Effector memory CD8-positive, alpha-beta T cell (primary cell): ENCODE data around the gene DAG1.

Source experiments
- ATAC-seq: fragments of 150-1000 bp; cut with Tn5 transposase; replicated peaks from 2 replicates; pipeline ENCODE4 v1.10.0; 2021; ENCODE audit warnings: mild to moderate bottlenecking, moderate library complexity
- DNase-seq, 3 experiments: peaks; one replicate each; pipeline ENCODE4 v3.0.0; 2021
- H3K27ac Mint-ChIP-seq, 2 donors: one replicate each; pipeline ENCODE4 v1.8.0; 2022; ENCODE audit warnings: mild to moderate bottlenecking in 2 of 2, mixed read lengths in 2 of 2, moderate library complexity in 2 of 2
- H3K27me3 Mint-ChIP-seq, 2 donors: one replicate each; pipeline ENCODE4 v1.8.0; 2022; ENCODE audit warnings: mixed read lengths in 2 of 2
- H3K36me3 Mint-ChIP-seq: one replicate; pipeline ENCODE4 v1.8.0; 2022; ENCODE audit warnings: mild to moderate bottlenecking, moderate library complexity, mixed read lengths; ENCODE audit not compliant: insufficient read depth
- H3K4me1 Mint-ChIP-seq, 2 donors: one replicate each; pipeline ENCODE4 v1.8.0; 2022; ENCODE audit warnings: low read depth in 2 of 2, mixed read lengths in 2 of 2
- H3K4me3 Mint-ChIP-seq, 2 donors: one replicate each; pipeline ENCODE4 v1.8.0; 2022; ENCODE audit warnings: mild to moderate bottlenecking in 2 of 2, mixed read lengths in 2 of 2, moderate library complexity in 2 of 2
- H3K9me3 Mint-ChIP-seq, 2 donors: one replicate each; pipeline ENCODE4 v1.8.0; 2022; ENCODE audit warnings: mixed read lengths in 2 of 2

Gene DAG1

DNA sequence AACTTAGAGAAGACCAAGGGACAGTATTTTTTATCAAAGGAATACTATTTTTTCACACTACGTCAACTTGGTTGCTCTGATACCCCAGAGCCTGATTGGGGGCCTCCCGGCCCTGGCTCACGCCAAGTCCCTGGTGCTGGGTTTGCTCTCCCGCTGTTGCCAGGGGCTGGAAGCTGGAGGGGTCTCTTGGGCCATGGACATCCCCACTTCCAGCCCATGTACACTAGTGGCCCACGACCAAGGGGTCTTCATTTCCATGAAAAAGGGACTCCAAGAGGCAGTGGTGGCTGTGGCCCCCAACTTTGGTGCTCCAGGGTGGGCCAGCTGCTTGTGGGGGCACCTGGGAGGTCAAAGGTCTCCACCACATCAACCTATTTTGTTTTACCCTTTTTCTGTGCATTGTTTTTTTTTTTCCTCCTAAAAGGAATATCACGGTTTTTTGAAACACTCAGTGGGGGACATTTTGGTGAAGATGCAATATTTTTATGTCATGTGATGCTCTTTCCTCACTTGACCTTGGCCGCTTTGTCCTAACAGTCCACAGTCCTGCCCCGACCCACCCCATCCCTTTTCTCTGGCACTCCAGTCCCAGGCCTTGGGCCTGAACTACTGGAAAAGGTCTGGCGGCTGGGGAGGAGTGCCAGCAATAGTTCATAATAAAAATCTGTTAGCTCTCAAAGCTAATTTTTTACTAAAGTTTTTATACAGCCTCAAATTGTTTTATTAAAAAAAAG, 63.9 kb downstream of the DAG1 start:
- peaks cover 0 to 1% of the 10 kb centered on the region in 2 donors for H3K4me1 Mint-ChIP-seq
- H3K27ac Mint-ChIP-seq = no peak overlapping the region
- H3K27me3 Mint-ChIP-seq = no peaks in the 10 kb centered on the region
- no peak overlapping the region for H3K4me3 Mint-ChIP-seq
- H3K9me3 Mint-ChIP-seq = no peaks in the 10 kb centered on the region
- ATAC-seq (no peak), DNase-seq (no peak)
- peaks cover 33% of the 10 kb centered on the region for H3K36me3 Mint-ChIP-seq

DNA sequence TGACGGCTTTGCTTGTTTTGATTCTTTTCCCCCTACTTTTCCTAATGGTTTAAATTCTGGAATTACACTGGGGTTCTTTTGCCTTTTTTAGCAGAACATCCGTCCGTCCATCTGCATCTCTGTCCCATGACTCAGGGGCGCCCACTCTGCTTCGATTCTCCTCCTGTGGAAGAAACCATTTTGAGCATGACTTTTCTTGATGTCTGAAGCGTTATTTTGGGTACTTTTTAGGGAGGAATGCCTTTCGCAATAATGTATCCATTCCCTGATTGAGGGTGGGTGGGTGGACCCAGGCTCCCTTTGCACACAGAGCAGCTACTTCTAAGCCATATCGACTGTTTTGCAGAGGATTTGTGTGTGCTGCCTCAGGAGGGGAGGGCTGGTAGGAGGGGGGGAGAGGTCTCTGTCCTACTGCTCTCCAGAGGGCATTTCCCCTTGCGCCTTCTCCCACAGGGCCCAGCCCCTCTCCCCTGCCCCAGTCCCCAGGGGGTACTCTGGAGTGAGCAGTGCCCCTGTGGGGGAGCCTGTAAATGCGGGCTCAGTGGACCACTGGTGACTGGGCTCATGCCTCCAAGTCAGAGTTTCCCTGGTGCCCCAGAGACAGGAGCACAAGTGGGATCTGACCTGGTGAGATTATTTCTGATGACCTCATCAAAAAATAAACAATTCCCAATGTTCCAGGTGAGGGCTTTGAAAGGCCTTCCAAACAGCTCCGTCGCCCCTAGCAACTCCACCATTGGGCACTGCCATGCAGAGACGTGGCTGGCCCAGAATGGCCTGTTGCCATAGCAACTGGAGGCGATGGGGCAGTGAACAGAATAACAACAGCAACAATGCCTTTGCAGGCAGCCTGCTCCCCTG, 64.7 kb downstream of the DAG1 start:
- Mint-ChIP-seq H3K27me3 (no peaks in the 10 kb centered on the region), H3K4me3 (no peak overlapping the region), H3K4me1 (peaks cover 3 to 5% of the 10 kb centered on the region in 2 donors), H3K9me3 (no peaks in the 10 kb centered on the region), H3K36me3 (peaks cover 25% of the 10 kb centered on the region), H3K27ac (no peak overlapping the region)
- no peak for DNase-seq
- ATAC-seq = no peak

DNA sequence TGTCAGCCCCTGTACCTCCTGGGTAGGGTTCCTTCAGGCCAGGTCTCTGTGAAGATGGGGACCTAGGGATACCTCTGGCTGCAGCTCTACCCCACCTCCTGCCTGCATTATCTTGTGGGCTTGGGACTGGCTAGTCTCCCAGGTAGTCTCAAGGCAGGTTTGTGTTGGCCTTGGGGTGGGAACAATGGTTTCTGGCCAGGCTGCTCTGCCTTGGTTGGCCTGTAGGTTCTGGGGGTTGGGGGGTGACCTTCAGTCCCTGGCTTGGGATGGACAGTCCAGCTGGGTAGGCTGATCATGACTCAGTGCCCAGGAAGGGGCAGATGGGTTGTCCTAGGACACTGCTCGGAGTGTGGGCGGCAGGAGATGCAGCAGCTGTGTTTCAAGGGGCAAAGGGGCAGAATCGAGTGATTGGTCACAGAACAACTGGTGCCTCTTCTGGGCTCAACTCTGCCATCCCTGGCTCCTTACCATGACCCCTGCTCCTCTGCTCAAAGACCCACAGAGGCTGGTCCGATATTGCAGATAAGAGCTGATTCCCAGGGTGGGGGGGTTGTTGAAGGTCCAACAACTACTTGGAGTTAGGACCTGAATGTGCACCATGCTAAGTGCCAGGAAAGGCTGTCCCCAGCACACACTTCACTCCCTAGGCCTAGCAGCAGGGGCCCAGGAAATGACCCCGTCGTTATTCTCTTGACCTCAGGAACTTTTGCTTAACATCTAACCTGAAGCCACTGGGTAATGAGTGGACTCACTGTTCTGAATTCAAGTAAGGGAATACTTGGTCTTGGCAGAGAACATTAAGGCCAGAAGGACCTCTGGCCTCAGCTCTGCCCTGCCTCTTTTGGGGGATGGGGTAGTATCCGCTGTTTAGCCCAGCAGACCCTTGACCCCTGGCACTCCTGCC, 66.2 kb downstream of the DAG1 start:
- Mint-ChIP-seq H3K27ac (no peak overlapping the region), H3K4me3 (no peak overlapping the region)

DNA sequence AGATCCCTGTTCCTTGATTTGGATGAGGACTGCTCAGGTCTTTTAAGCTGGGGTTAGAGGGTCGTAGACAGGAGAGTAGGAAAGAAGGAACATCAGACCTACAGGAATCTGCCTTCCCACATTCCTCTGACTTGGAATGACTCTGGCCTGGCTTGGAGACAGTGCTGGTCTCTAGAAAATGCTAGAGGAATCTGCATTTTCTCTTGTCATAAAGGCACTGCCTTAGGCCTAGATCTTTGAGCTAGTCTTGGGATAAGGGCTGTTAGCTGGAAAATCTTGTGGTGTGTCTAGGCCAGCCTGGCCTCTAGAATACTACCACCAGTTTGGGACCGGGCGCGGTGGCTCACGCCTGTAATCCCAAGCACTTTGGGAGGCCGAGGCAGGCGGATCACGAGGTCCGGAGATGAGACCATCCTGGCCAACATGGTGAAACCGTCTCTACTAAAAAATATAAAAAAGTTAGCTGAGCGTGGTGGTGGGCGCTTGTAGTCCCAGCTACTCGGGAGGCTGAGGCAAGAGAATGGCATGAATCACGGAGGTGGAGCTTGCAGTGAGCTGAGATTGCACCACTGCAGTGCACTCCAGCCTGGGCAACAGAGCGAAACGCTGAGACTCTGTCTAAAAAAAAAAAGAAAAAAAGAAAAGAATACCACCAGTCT, 66.9 kb downstream of the DAG1 start:
- H3K27ac Mint-ChIP-seq = no peak overlapping the region
- peaks cover 15% of the 10 kb centered on the region for H3K36me3 Mint-ChIP-seq
- no peak for ATAC-seq
- DNase-seq = no peak
- H3K27me3 Mint-ChIP-seq = no peaks in the 10 kb centered on the region
- H3K9me3 Mint-ChIP-seq = no peaks in the 10 kb centered on the region
- H3K4me1 Mint-ChIP-seq = peaks cover 3 to 9% of the 10 kb centered on the region in 2 donors
- H3K4me3 Mint-ChIP-seq = no peak overlapping the region

More for the DNA sequence above, 66.2 kb downstream of the DAG1 start:
- no peaks in the 10 kb centered on the region for H3K27me3 Mint-ChIP-seq
- H3K9me3 Mint-ChIP-seq = no peaks in the 10 kb centered on the region
- peaks cover 19% of the 10 kb centered on the region for H3K36me3 Mint-ChIP-seq
- ATAC-seq = no peak
- DNase-seq = no peak
- peaks cover 3 to 9% of the 10 kb centered on the region in 2 donors for H3K4me1 Mint-ChIP-seq

DNA sequence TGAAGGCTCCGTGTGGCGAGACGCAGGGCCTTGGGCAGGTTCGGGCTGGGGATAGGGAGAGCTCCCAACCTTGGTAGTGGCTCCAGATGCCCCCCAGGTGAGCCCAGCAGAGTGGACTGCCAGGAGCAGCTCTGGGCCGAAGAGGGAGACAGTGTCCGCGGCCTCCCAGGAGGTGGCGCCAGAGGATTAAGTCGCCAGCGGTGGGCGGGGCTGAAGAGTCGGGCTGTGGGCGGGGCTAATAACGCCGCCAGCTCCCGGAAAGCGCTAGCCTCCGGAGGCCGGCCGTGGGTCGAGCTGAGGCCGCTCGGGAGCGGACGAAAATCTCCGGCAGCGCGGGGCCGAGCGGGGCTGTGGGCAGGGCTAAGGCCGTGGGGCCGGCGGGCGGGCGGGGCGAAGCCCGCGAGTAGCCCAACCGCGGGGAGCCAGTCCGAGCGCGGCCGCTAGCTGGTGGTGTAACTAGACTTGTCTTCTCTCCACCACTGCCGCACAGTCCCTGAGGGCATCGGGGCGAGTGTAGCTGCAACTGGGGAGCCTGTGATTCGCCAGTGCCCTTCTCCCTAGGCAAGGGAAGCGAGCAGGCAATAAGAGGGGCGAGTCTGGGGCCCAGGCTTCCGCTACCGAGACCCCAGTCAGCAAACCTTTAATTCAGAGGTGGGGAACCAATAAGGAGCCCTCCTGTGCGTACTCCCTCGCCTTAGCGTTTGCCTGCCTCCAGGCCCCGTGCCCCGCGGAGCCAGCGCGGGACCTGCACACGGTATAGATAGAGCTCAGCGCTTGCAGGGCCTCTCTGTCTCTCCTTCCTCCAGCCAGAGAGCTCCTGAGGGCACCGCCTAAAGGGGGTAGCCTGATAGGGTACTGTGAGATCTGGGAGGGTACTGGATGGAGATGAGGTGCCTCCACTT, 69.8 kb downstream of the DAG1 start:
- ATAC-seq = peak; percentile 93
- no peaks in the 10 kb centered on the region for H3K36me3 Mint-ChIP-seq
- H3K4me3 Mint-ChIP-seq = peak overlapping the region; percentile 77 to 78
- H3K9me3 Mint-ChIP-seq = no peaks in the 10 kb centered on the region
- peak; percentile 93 to 97 (median 94) for DNase-seq
- peaks cover 6 to 8% of the 10 kb centered on the region in 2 donors for H3K27me3 Mint-ChIP-seq
- peak overlapping the region; percentile 30 to 38 for H3K27ac Mint-ChIP-seq
- peaks cover 3 to 9% of the 10 kb centered on the region in 2 donors for H3K4me1 Mint-ChIP-seq

DNA sequence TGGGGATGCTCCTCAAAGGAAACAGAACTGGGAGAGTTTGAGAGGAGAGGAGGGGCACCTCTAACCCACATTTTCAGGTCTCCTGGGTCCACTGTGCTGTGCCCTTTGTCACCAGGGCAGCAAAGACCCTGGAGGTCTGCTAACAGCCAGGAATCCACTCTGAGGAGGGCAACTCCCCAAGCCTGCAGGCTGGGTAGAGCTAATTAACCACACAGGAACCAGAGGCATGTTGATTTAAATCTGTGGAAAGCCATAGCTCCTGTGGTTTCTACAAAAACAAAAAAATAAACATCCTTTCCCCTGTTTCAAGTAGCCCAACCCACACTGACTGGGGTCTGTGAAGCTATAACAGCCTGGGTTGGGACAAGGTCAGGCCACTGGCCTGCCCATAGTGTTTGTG, 82.0 kb downstream of the DAG1 start:
- no peak for ATAC-seq
- peak overlapping the region in 1 of 2 donors; percentile 1 for H3K4me3 Mint-ChIP-seq

DNA sequence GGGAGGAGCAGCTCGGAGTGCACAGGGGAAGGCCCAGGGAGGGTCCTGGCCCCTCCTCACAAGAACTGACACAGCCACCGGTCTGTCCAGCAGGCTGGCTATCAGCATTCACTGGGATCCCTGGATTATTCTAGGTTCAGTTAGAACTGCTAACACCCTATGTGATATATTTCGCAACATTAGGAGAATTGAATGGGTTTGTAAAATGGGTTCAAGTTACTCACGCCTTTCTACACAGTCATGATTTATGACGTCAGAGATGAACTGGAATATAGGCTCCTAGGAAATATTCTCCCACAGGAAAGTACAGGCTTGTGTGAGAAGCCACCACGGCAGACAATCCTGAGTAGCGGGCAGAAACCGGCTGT, 83.2 kb downstream of the DAG1 start:
- Mint-ChIP-seq H3K4me1 (peaks cover 5 to 13% of the 10 kb centered on the region in 2 donors), H3K36me3 (peaks cover 17% of the 10 kb centered on the region), H3K4me3 (peak overlapping the region; percentile 76 to 82), H3K9me3 (no peaks in the 10 kb centered on the region), H3K27ac (no peak overlapping the region), H3K27me3 (peaks cover 37 to 86% of the 10 kb centered on the region in 2 donors)
- DNase-seq = no peak
- ATAC-seq = no peak

More for the DNA sequence above, 82.0 kb downstream of the DAG1 start:
- H3K27ac Mint-ChIP-seq = no peak overlapping the region
- H3K9me3 Mint-ChIP-seq = no peaks in the 10 kb centered on the region
- DNase-seq = no peak
- peaks cover 17% of the 10 kb centered on the region for H3K36me3 Mint-ChIP-seq
- peaks cover 26 to 82% of the 10 kb centered on the region in 2 donors for H3K27me3 Mint-ChIP-seq
- peaks cover 5 to 13% of the 10 kb centered on the region in 2 donors for H3K4me1 Mint-ChIP-seq

DNA sequence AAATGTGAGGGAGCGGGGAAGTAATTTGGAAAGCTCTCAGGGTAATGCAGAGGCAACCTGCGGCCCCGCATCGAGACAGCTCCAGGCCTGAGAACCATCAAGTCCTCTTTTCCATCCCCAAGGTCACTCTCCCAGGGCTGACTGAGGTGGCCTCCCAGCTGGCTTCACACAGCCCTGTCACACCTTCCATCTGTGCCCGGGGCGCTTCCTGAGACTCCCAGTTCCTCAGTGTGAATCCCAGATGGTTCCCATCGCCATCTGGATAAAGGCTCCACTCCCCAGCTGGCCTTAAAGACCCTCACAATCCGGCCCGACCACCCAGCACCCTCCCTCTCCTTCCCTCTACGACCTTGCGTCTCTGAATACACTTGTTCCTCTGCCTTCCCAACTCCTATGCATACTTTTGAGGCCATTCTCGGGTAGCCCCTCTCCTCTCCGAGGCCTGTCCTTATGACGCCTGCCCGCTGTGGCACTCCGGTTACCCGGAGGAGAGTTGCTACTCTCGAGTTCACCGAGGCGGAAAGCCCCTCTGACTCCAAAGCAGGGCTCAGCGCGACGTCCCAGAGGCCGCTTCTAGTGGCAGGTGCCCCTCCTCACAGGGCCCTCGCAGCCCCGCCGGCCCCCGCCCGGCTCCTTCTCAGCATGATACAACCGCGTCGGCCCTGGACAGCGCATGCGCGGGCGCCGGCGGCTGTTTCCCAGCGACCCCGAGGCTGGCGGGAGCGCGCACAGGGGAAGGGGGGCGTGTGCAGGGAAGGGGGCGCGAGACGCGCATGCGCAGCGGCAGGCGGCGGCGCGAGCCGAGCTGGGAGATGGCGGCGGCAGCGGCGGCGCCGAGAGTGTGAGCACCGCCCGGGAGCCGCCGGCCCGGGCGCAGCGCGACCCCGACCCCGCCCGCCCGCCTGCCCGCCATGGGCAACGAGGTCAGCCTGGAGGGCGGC, 83.9 kb downstream of the DAG1 start, which contains the start of gene BSN:
Gene BSN (plus strand): TSS at position 786 of the 941 bp plus-strand sequence. CDS start 126 bp downstream, at position 912.
- peak within 1 kb of the TSS; percentile 76 to 82 for H3K4me3 Mint-ChIP-seq
- peaks cover 5 to 13% of the 10 kb centered on the region in 2 donors for H3K4me1 Mint-ChIP-seq
- H3K27me3 Mint-ChIP-seq = peaks cover 36 to 87% of the 10 kb centered on the region in 2 donors
- DNase-seq = peak; percentile 77 to 83 (median 82)
- ATAC-seq = peak; percentile 83
- no peaks in the 10 kb centered on the region for H3K9me3 Mint-ChIP-seq
- H3K27ac Mint-ChIP-seq = peak within 1 kb of the TSS in 1 of 2 donors; percentile 77
- peaks cover 17% of the 10 kb centered on the region for H3K36me3 Mint-ChIP-seq

DNA sequence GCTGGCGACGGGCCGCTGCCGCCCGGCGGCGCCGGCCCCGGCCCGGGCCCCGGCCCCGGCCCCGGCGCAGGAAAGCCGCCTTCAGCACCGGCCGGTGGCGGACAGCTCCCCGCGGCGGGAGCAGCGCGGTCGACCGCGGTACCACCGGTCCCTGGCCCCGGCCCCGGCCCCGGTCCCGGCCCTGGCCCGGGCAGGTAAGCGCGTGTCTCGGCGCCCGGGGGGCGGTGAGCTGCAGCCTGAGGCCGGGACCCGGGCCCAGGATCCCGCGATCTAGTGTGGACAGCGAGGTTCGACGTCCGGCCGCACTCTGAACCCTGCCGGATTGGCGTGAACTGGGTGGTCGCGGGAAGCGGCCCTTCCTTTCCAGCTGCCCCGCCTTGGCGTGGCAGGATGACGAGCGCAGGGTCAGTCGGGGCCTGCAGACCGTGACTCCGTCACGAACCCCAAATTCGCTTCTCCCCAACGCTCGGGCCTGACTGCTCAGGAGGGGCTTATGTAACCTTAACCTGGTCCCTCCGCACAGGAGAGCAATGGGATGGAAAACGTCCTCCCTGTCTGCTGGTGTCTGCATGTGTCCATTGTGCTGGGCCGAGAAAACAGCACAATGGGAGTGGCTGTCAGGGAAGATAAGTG, 84.7 kb downstream of the DAG1 start:
- Mint-ChIP-seq H3K27me3 (peaks cover 40 to 89% of the 10 kb centered on the region in 2 donors), H3K4me1 (peaks cover 5 to 13% of the 10 kb centered on the region in 2 donors), H3K36me3 (peaks cover 17% of the 10 kb centered on the region), H3K4me3 (peak overlapping the region; percentile 55 to 65), H3K9me3 (no peaks in the 10 kb centered on the region), H3K27ac (no peak overlapping the region)
- ATAC-seq (peak; percentile 79), DNase-seq (peak in 2 of 3 experiments; percentile 52 to 56)

DNA sequence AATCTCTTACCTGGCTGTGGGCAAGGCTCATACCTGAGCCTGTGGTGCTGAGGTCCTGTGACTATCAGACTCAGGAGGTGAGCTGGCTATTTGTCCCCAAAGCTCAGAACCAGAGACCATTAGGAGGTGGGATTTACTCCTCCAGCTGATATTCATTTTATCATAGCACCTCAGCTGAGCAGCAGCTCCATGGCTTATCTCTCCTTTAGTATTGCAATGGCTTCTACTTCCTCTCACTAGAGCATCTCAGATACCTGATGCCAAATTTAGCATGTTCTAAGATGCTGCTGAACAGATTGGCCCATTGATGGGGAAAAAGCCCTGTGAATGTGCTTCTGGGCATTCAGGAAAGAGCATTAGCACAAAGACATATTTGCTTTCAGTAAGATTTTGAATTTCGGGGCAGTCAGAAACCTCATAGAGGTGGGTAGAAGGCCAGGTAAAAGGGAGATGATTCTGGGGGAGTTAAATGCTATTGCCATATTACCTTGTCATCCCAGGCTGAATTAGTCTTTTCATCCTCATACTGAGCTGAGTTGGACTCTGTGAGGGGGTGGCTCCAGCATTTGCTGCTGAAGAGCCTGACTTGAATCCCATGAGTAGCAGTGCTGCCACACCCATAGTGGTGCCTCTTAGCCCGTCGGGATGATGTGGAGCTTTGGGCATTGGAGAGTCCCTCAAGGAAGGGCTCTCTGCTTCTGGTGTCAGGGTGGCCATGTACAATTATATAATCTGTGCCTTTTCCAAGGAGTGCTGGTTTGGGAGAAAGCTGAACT, 86.6 kb downstream of the DAG1 start:
- H3K27me3 Mint-ChIP-seq = peaks cover 40 to 92% of the 10 kb centered on the region in 2 donors
- ATAC-seq (no peak), DNase-seq (no peak)
- H3K27ac Mint-ChIP-seq = no peak overlapping the region
- peaks cover 17% of the 10 kb centered on the region for H3K36me3 Mint-ChIP-seq
- no peaks in the 10 kb centered on the region for H3K9me3 Mint-ChIP-seq
- peaks cover 5 to 12% of the 10 kb centered on the region in 2 donors for H3K4me1 Mint-ChIP-seq
- H3K4me3 Mint-ChIP-seq = no peak overlapping the region
